ENCODE measurements around the gene CCDC91.

CCDC91 gene

DNA sequence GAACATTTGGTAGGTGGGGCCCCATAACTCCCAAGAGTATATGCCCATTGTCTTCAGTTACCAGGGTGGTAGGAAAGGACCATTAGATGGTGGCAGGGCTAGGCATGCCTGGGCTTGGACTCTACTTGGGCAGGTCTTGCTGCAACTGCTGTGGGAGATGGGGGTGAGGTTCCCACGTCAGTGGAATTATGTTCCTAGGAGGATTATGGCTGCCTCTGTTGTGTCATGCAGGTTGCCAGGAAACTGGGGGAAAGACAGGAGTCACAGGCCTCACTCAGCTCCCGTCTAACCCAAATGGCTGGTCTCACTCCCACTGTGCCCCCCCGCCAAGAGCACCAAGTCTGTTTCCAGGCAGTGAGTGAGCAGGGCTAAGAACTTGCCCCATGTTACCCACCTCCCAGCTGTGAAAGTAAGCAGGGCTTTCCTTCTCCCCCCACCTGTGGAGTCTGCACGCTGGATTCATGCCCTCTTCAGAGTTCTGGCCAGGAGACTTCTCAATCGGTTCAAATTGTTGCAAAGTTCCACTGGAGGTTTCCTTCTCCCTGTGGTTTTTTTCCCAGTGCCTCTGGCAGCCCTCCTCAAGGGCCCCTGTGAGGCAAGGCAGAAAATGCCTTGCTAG is 337.5 kb downstream of the CCDC91 start:
- DNase-seq (ENCODE audit: low read depth, low spot score), result no peak

DNA sequence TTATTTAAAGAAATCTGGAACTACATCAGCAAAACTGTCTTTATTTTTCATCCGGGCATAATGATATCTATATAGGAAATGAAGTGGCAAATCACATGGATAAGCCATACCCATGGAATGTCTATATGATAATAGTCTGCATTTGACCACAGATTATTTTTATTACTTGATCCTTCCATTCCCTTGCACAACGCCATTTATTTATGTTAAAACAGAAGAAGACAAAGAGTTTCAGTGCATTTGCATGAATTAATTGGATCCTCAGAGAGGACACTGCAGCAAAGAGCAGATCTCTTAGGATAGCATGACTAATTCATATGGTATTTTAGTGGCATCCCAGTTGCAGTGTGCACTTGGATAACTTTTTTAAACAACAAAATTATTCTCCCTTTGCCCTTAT is 345.0 kb downstream of the CCDC91 start:
- no peak for DNase-seq (ENCODE audit: low read depth, low spot score)

DNA sequence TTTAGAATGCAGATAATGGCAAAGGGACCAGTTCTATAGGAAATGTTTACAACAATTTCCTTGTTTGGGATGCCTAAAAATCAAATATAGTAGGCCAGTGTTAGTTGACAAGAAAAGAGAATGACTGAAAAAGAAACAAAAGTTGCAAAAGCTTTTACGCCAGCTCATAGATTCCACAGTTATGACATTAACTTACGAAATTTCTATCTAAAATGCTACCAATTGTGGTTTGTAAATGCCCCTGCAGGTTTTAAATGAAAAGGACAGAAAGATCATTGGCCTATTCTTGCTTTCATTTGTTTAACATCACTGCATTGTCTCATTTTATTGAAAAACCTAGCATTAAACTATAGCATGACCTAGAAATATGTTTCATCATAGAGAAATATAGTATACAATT is 345.8 kb downstream of the CCDC91 start:
- DNase-seq (ENCODE audit: low read depth, low spot score), result no peak

DNA sequence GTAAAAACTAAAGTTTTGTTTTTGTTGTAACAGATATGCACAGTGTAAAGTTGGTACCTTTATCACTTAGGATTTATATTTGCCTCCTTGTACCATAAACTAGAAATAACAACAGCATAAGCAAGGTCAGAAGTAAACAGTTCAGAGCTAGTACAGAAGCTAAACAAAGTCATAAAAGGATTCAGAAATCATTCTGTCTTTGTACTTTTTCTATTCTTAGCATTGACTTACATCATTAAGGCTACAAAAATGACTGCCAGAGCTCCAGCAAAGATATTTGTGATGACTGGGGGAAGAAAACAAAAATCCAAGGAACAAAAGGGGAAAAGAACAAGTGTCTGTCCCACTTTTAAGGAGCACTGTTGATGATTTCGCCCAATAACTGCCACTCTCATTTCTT is 347.2 kb downstream of the CCDC91 start:
- DNase-seq (ENCODE audit: low read depth, low spot score), result no peak

DNA sequence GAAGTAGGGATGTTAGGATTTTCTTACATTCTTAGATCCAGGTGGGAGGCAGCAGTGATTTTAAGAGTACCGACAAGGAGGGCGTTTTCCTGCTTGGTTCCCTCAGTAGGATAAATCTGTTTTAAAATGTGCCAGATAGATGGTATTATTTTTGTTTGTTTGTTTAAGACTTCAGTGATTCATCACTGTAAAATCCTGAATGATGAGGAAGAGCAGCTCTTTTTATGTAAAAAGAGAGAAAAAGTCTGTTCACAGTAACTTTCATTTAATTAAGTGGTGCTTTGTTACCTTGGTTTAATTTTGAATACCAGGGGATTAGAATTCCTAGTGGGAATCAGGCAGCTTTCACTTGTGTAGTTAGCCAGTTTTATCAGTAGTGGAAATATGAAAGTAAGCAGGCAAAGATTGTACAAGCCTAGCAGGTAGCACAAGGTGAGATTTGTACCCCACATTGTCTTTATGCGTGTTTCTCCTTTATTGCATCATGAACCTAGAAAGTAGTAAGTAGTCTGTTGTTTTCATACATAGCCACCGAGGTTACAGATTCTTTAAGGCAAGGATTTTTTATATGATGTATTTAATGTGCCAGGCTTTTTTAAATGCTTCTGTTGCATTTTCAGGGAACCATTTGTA is 349.6 kb downstream of the CCDC91 start:
- DNase-seq (ENCODE audit: low read depth, low spot score), result no peak

DNA sequence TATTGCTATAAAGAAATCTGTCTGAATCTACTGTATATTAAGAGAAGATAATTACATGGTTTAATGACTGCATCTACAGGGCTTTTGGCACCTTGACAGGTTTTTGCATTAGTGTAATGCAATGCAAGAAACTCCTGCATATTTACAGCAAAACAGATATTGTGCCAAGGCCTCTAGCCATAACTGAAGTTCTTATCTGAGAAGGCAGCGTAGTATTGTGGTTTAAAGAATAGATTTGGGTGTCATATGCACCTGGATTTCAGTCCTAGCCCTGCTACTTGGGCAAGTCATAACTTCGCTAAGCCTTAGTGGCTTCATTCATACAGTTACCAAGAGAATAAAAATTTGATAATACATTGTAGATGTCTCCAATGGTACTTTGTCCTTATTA is 350.1 kb downstream of the CCDC91 start:
- DNase-seq (ENCODE audit: low read depth, low spot score), result no peak

DNA sequence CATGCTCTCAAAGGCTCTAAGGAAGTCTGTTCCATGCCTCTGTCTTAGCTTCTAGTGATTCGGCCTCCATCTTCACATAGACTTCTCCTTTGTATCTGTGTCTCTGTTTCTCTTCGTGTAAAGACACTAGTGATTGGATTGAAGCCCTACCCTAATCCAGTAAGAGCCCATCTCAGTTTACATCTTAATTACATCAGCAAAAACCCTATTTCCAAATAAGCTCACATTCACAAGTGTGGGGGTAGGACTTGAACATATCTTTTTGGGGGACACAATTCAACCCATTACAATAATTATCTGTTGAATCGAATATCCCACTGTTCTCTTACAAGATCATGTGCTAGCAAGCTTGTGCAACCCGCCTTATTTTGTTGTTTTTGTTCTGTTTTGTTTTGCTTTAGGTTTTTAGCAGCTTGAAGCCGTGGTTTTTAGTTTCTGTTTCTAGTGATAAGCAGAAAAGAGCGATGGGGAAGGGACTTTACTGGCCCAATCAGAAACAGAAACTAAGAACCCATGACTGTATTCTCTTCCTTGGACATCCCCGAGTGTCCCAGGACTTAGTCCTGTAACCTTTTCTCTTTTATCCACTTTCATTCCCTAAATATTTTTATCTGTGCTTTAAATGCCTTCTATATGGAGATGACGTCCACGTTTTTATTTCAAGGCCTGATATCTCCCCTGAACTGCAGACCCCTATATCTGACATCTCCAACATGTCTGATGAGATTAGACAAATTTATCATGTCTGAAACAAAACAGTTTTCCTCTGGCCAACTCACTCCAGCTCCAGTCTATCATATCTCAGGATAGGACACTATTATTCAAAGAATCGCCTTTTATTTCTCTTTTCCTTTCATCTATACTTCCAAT is 353.0 kb downstream of the CCDC91 start:
- no peak for DNase-seq (ENCODE audit: low read depth, low spot score)

DNA sequence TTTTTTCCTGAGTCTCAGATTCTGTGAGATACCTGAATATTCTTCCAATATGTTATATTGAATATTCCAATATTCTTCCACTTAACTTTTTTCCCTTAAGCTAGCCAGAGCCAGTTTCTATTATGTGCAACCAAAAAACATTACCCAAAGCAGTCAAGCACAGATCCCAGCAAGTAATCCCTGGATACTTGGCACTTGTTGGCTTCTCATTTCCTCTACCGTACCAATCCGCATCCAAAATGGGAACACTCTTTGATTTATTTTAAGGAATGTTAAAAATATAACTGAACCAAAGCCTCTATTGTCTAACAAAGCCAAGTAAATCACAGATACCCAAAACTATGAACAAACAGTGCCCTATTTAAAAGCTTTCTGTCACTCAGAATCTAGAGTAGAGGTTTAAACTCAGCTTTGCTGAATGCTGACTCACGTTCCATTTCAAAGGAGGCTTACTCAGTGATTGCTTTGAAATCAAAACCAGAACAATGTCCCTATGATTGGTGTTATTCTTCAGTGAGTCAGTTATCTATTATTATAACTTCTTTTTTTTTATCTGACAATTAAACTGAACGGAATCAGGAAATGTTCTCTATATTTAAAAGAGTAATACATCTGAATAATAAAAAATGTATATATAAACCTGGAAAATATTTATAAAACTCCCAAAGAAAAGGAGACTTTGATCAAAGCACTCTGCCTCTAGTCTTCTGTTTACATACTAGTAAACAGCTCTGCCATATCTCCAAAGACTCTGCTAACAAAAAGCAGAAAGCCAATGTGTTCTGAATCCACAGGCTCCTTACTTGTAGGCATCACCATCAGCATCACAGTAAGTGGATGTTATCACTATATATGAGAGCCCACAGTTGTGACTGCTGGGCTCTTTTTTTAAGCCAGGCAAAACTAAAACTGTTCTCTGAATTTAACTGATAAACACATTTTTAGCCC is 360.8 kb downstream of the CCDC91 start:
- no peak for DNase-seq (ENCODE audit: low read depth, low spot score)

DNA sequence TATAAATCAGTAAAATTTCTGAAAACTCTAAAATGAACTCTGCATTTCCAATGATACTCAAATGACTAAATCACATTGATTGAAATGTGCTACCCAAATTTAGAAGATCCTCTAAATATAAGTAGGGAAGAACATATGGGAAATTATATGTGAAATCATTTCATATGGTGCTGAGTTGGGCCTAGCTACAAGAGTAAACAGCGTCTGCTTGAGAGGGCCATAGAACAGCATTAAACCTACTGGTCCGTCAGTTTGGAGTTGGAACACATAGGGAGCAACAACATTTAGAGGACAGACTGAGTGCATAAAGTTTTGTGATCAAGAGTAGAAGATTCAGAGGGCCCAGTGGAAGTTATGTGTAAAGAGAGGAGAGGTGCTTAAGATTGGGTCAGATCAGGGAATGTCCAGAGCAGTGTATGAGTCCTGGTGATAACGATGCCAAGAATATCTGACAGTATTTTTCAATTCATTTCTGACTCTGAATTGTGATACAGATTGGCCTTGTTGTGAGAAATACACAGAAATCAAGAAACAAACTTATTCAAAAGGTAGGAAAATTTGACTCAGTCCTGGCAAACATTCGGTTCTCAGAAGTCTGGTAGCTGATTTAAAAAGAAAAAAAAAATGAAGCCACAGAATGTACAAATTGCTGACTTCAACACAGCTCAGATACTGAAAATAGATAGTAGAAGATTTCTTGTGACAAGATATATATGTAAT is 362.2 kb downstream of the CCDC91 start:
- no peak for DNase-seq (ENCODE audit: low read depth, low spot score)

DNA sequence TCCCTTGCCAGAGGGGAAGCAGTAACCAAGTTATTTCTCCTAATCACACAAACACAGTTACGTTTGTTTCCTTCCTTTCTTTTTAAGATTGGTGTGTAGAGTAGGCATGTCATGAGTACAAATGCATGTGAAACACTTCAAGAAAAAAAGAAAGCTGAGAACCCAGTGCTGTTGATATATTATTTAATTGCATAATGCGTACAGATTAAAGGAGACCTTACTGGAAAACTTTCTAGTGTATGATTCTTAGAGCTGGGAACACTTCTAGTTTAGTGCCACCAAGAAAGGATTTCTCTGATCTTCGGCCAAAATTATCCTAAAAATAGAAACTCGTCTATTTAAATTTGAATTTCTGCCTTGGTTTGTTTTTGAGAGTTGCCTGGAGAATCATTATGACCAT is 365.5 kb downstream of the CCDC91 start:
- no peak for DNase-seq (ENCODE audit: low read depth, low spot score)

DNA sequence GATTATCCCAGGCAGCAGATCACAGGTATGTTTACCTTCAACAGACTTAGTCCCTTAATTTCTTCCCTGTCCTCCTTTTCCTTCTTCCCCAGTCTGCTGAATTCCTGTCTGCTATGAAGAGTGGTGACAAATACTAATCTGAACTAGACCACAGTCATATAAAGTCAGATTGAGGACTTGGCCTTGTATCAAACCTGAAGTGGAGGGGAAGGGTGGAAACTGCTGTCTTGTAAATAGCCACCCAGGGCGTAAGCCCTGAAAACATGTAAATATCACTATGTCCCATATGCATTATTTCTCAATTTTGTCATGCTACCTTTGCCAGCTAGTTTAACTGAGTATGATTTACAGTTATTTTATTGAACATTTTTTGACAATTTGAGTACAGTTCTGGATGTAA is 368.0 kb downstream of the CCDC91 start:
- no peak for DNase-seq (ENCODE audit: low read depth, low spot score)

DNA sequence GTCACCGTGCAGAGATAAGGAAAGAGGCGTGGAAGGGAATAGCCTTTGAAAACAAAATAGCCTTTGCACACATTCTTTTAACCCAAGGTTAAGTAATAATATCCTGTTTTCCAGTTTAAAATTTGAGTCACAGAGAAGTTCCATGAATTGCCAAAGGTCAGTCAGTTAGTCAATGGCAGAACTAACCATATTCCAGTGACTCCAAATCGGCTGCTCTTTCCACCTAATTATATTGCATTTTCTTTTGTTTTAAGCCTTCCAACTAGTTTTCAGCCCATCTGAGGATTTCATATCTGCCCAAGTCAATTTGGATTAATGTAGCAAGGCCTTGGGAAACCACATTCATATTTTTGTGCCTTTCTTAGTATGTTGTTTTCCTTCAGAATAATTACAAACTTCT is 373.0 kb downstream of the CCDC91 start:
- no peak for DNase-seq (ENCODE audit: low read depth, low spot score)

DNA sequence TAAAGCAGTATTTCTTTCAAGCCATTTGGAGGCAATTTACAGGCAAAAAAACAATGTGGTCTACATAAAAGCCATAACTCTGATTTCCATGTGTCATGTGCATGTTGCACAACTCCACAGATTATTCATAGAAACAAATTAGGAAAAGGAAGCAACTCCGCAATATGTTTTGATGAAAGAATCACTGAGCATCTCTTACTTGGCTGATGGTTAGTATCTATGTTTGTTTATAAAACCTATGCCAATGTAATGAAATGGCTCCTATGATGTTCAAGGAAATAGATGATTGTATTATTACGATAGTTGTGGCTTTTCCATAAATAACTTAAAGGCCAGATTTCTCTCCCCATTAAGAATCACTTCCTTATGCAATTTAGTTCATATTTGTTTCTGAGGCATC is 373.7 kb downstream of the CCDC91 start:
- DNase-seq (ENCODE audit: low read depth, low spot score), result no peak

DNA sequence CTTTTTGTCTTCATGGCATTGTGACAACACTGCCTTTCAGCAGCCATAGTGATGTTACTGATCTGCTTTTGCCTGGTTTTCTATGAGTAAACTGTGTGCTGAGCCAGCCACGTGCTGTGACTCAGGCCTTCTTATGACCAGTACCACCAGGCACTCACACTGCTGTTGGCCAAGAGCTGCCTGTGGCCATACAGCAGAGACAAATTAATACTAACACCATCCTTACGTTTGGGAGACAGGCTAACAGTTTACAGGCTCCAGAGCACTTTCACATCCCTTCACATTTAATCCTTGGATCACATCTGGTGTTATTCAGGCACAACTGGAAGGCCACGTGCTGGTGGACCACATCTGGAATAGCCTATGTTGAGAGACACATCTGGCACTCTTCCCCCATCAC is 377.9 kb downstream of the CCDC91 start:
- DNase-seq (ENCODE audit: low read depth, low spot score), result no peak

DNA sequence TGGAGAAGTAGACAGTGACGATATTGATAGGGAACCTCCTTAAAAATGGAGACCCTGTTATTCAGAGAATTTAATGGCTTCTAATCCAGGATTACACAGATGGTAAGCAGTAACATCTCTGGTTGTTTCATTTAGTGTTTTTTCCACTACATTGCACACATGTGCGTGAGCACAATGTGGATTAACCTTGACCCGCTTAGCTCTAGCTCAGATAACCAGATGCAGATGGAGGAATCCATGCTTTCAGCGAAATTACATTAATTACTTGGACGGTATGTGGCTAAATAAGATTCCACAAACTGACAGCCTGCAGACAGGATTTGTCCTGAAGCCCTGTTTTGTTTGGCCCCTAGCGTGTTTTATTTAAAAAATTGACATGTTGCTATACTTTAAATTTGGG is 378.4 kb downstream of the CCDC91 start:
- no peak for DNase-seq (ENCODE audit: low read depth, low spot score)

DNA sequence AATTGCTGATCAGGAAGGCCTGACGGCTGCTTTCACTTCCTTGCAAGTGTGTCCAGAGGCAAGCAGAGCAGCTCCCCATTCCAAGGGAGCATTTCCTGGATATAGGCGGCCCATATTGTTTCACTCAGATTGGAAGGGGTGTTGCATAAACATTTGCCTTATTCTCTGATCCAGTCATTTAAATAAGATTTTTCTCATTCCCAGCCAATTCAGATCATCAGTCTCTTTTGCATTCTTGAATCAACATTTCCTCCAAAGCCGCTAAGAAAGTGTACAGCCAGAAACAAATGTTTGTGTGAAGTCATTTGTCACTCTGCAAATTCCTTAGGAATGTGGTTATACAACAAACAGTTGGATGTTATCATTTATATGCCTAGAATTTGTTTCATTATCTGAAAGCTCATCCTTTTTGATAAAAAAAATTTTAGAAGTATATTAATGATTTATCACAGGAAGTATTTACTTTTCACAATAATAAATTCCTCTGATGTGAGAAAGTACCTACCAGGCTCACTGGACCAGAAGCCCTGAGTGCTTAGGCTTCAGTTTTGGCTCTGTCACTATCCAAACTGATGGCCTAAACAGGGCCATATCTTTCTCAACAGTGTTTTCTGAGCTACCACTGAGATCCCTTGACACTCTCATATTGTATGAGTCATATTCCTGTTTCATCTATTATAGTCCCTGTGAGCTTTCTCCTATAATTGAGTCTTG is 379.6 kb downstream of the CCDC91 start:
- no peak for DNase-seq (ENCODE audit: low read depth, low spot score)

DNA sequence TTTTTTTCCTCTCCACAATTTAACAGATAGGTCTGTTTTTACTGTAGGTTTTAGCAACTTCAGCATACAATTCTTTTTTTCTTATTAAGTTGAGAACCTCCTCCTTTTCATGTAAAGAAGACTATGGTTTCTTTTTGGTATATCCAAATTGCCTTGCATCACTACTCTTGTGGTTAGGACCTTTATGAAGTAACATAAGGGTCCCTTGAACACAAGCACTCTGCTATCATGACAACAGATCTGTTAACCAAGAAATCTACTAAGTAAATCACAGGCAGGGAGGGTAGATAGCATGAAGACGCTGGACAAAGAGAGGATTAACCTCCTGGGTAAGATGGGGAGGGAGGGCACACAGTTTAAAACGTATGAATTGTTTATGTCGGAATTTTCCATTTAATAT is 380.6 kb downstream of the CCDC91 start:
- no peak for DNase-seq (ENCODE audit: low read depth, low spot score)

DNA sequence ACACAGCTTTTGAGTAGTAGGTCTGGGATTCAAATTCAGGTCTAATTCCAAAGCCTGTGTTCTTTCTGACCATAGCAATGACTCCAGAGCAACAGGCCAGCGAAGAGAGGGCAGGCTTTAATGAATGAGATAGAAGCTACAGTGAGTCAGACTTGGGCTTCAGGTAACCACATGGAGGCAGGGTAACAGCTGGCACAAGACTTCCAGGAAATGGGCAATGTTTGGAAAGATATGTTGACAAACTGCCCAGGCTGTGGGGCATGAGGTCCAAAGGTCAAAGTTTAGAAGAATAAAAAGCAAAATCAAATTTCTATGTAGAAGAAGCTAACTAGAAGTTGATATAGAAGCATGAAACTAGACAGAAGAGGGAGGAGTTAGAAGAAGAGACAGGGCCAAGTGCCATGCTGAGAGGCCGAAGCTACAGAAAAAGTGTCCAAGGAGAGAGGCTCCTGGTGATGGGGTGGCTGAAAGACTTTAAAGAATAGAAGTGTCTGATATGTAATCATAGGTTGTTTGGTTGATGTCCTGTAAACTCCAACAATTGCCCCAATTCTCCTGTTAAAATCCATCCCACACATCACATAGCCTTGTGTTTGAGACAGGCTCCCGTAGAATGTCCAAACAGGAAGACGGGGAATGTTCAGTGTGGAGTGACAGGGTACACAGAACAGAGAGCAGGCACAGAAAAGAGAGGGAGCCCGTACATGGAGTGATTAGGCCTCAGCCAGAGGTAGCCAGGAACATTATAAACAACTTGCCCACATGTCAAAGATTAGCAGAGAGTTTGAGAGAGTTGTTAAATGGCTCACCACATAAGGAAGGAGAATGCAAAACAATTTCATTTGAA is 384.7 kb downstream of the CCDC91 start:
- no peak for DNase-seq (ENCODE audit: low read depth, low spot score)

DNA sequence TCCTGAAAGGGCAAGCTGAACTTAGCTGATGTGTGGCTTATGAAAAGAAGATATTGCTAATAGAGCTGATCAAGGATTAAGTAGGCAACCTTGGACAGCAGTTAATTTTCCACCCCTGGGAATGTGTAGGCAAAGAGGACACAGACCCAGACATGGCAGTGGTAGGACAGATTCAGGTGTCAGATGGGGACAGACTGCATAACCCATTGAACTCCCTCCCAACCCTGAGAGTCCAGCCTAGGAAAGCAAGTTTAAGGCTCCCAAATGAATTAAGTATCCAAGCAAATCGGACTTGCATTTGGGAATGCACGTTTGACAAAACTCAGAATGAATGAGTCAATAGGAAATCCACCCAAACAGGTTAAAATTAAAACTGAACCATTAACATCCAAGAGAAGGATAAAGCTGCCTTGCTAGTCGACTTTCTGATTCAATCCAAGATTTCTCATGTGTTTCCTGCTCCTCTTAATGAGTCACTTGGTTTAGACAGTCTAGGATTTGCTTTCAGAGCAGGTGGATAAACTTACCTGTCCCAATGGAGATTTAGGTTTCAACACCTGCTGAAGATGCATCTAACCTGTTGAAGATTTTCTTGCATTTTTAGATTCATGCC is 385.4 kb downstream of the CCDC91 start:
- DNase-seq (ENCODE audit: low read depth, low spot score), result no peak

All from activated CD4-positive, CD25-positive, alpha-beta regulatory T cell treated with anti-CD3 and anti-CD28 coated beads, Interleukin-2, amount 50 U/mL, for 16 hours (primary cell).